SK-N-SH (cell line): Measurements from ENCODE around the gene MTMR8. TPM values are rescaled to one million over a fixed set of nuclear protein-coding genes. Genes with fewer than 3 reads are reported as not detected.
A peak's percentile ranks its signal among the peaks of the same experiment; 100 is the strongest.
"Not testable (repeated sequence)": the region's sequence is repeated elsewhere in the genome, so short reads cannot be mapped to it uniquely, and the experiment has no call there.

ENCODE experiments used
- CTCF ChIA-PET: fragments of 300-600, 350-600 bp; formaldehyde crosslinking; extraction: SDS; loops from one replicate; lab custom pipeline; 2021; lab: Yijun Ruan, JAX
- POLR2A ChIA-PET: fragments of 350-600 bp; sonication (Branson Sonifier 250); formaldehyde crosslinking; extraction: SDS; loops from one replicate; lab custom pipeline; 2020; ENCODE audit warnings: antibody characterized with exemption, inconsistent platforms; lab: Yijun Ruan, JAX
- DNase-seq: peaks from one replicate; pipeline ENCODE4 v3.0.0; 2012
- H2AFZ ChIP-seq: fragments of 200-600 bp; sonication (generic); 2 replicates; pipeline ENCODE4 v1.8.1; 2016; ENCODE audit warnings: antibody characterized with exemption, mild to moderate bottlenecking, low read depth
- H3F3A ChIP-seq: fragments of 200-600 bp; sonication (generic); replicated peaks from 2 replicates; pipeline ENCODE3; 2016; ENCODE audit warnings: antibody characterized with exemption, mild to moderate bottlenecking; ENCODE audit not compliant: insufficient read depth
- H3K27ac ChIP-seq, 2 experiments: fragments of 200-500 bp in 1 of 2; fragments of 200-600 bp in 1 of 2; sonication (Bioruptor generic) in 1 of 2; sonication (generic), shearing (Covaris generic) in 1 of 2; 2 replicates each; pipeline versions ENCODE4 v1.5.1 to v1.6.1; 2014 to 2016; ENCODE audit warnings: low read depth in 2 of 2, inconsistent platforms in 1 of 2, low read length in 1 of 2, mild to moderate bottlenecking in 1 of 2, mixed read lengths in 1 of 2
- H3K27me3 ChIP-seq: fragments of 200-600 bp; sonication (generic), shearing (Covaris generic); 2 replicates; pipeline ENCODE4 v1.6.1; 2016; ENCODE audit warnings: mixed run types; ENCODE audit not compliant: insufficient read depth
- H3K36me3 ChIP-seq, 2 experiments: fragments of 200-500 bp in 1 of 2; fragments of 200-600 bp in 1 of 2; sonication (Bioruptor generic) in 1 of 2; sonication (generic) in 1 of 2; replicated peaks in 1 of 2; 2 replicates each; pipeline versions ENCODE3 to v1.5.1; 2014 to 2016; ENCODE audit warnings: low read length in 1 of 2, mild to moderate bottlenecking in 1 of 2; ENCODE audit not compliant: insufficient read depth in 2 of 2, control insufficient read depth in 1 of 2
- H3K4me1 ChIP-seq, 2 experiments: fragments of 200-500 bp in 1 of 2; fragments of 200-600 bp in 1 of 2; sonication (Bioruptor generic) in 1 of 2; sonication (generic), shearing (Covaris generic) in 1 of 2; 2 replicates each; pipeline versions ENCODE4 v1.5.1 to v1.6.1; 2014 to 2016; ENCODE audit warnings: low read depth in 1 of 2, low read length in 1 of 2, mixed run types in 1 of 2; ENCODE audit not compliant: insufficient read depth in 2 of 2, control insufficient read depth in 1 of 2
- H3K4me2 ChIP-seq: fragments of 200-600 bp; sonication (generic), shearing (Covaris generic); 2 replicates; pipeline ENCODE4 v1.6.1; 2017; ENCODE audit warnings: mixed run types
- H3K4me3 ChIP-seq, 2 experiments: fragments of 200-500 bp in 1 of 2; fragments of 200-600 bp in 1 of 2; sonication (Bioruptor generic) in 1 of 2; sonication (generic), shearing (Covaris generic) in 1 of 2; 2 replicates each; pipeline versions ENCODE4 v1.5.1 to v1.8.1; 2014 to 2016; ENCODE audit warnings: low read depth in 2 of 2, inconsistent platforms in 1 of 2, low read length in 1 of 2, mild to moderate bottlenecking in 1 of 2, mixed read lengths in 1 of 2, moderate library complexity in 1 of 2
- H3K79me2 ChIP-seq: fragments of 200-600 bp; sonication (generic); 2 replicates; pipeline ENCODE4 v1.8.1; 2017; ENCODE audit warnings: mild to moderate bottlenecking; ENCODE audit not compliant: insufficient read depth
- H3K9ac ChIP-seq: fragments of 200-600 bp; sonication (generic); 2 replicates; pipeline ENCODE4 v1.6.1; 2017; ENCODE audit warnings: mixed run types
- H3K9me2 ChIP-seq: fragments of 200-600 bp; sonication (generic); 2 replicates; pipeline ENCODE4 v1.6.1; 2017; ENCODE audit warnings: mixed run types
- H3K9me3 ChIP-seq: fragments of 200-600 bp; sonication (generic); 2 replicates; pipeline ENCODE4 v1.6.1; 2017; ENCODE audit warnings: mixed run types, mild to moderate bottlenecking, moderate library complexity
- H4K20me1 ChIP-seq: fragments of 200-600 bp; sonication (generic); 2 replicates; pipeline ENCODE4 v1.6.1; 2017; ENCODE audit warnings: mild to moderate bottlenecking, mixed run types; ENCODE audit not compliant: insufficient read depth
- JUND ChIP-seq: IDR thresholded peaks from 2 replicates; pipeline ENCODE4 v1.4.0; 2012
- MAX ChIP-seq: IDR thresholded peaks from 2 replicates; pipeline ENCODE4 v1.4.0; 2012; ENCODE audit warnings: low read depth
- NRF1 ChIP-seq: IDR thresholded peaks from 2 replicates; pipeline ENCODE4 v1.6.1; 2012; ENCODE audit warnings: low read depth, mild to moderate bottlenecking, low read length
- RAD21 ChIP-seq: IDR thresholded peaks from 2 replicates; pipeline ENCODE4 v1.6.1; 2012; ENCODE audit warnings: mild to moderate bottlenecking, low read length
- RCOR1 ChIP-seq: fragments of 150-350 bp; IDR thresholded peaks from 2 replicates; pipeline ENCODE4 v1.6.1; 2017; ENCODE audit warnings: antibody characterized with exemption, low read length
- WGBS: methylation state at CpG from one replicate; pipeline ENCODE4 v1.1.6; 2017; ENCODE audit warnings: low lambda C conversion rate; 5-methylcytosine and 5-hydroxymethylcytosine counted together
- polyA plus RNA-seq, 3 experiments: library from polyadenylated mRNA; depleted of rRNA; stranded (reverse); fragments of >200 nt; gene quantifications; 2 replicates each; pipeline ENCODE4 v1.2.3, GENCODE V29; 2012
- TF ChIP-seq, protein P1 (sequence below): fragments of 150-350 bp; IDR thresholded peaks from 2 replicates; pipeline ENCODE4 v1.6.1; 2017; ENCODE audit warnings: antibody characterized with exemption, low read length, low read depth, borderline replicate concordance

MTMR8 gene
- polyA plus RNA-seq, 1 of the 3 experiments (the other 2 are of a cell fraction) = 0.35 TPM

DNA sequence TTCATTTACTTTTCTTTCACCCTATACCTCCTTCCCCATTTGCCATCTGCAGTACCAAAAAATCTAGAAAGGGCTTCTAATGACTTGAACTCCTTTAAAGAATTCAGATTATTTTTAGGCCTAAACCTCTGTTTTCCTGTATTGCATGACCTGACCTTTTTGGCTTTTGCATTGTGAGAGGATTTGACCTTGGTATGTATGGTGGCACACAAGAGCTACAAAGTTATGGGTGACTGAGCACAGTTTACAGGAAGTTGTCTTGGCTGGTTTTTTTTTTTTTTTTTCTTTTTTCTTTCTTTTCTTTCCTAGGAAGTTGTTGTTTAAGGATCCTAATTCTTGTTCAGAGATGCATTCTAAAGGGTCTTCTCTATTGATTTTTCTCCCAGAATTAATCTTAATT is 32.0 kb upstream of the MTMR8 start (continued):
- TF ChIP-seq, protein P1, sequence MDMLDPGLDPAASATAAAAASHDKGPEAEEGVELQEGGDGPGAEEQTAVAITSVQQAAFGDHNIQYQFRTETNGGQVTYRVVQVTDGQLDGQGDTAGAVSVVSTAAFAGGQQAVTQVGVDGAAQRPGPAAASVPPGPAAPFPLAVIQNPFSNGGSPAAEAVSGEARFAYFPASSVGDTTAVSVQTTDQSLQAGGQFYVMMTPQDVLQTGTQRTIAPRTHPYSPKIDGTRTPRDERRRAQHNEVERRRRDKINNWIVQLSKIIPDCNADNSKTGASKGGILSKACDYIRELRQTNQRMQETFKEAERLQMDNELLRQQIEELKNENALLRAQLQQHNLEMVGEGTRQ = no peak

DNA sequence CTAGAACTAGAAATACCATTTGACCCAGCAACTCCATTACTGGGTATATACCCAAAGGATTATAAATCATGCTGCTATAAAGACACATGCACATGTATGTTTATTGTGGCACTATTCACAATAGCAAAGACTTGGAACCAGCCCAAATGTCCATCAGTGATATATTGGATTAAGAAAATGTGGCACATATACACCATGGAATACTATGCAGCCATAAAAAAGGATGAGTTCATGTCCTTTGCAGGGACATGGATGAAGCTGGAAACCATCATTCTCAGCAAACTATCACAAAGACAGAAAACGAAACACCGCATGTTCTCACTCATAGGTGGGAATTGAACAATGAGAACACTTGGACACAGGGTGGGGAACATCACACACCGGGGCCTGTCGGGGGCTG is 14.5 kb upstream of the MTMR8 start:
- H3F3A ChIP-seq, H4K20me1 ChIP-seq, H3K27ac ChIP-seq, POLR2A ChIA-PET, H3K4me2 ChIP-seq, H3K79me2 ChIP-seq, CTCF ChIA-PET, H3K36me3 ChIP-seq, H3K9me2 ChIP-seq, H3K9me3 ChIP-seq, H3K9ac ChIP-seq, DNase-seq, H3K4me3 ChIP-seq, H2AFZ ChIP-seq, H3K4me1 ChIP-seq, H3K27me3 ChIP-seq: not testable (repeated sequence)
- WGBS = 37% methylated on average over 4 of the region's 4 CpGs

GRCh38 chrX:64398088-64398487 is 2.8 kb upstream of the MTMR8 start:
- TF ChIP-seq JUND (no peak), NRF1 (no peak)
- TF ChIP-seq, protein P1 = no peak
- TF ChIP-seq, all 33 proteins: peak for 0
- ChIA-PET POLR2A (no interaction called here), CTCF (no interaction called here)
- DNase-seq = no peak
- H3K9ac ChIP-seq = no peak overlapping the region
- H3F3A ChIP-seq = no peaks in the 10 kb centered on the region
- H3K36me3 ChIP-seq = no peaks in the 10 kb centered on the region
- H3K4me2 ChIP-seq = no peak overlapping the region
- WGBS = 16% methylated on average over 1 of the region's 1 CpG
- no peak overlapping the region for H3K27ac ChIP-seq
- H3K27me3 ChIP-seq = no peaks in the 10 kb centered on the region
- H3K4me1 ChIP-seq = no peaks in the 10 kb centered on the region; a peak in 1 of 4 replicates
- H3K4me3 ChIP-seq = no peak overlapping the region
- H3K9me2 ChIP-seq = no peaks in the 10 kb centered on the region
- no peaks in the 10 kb centered on the region for H3K9me3 ChIP-seq
- no peaks in the 10 kb centered on the region for H3K79me2 ChIP-seq
- no peak overlapping the region for H2AFZ ChIP-seq
- no peaks in the 10 kb centered on the region for H4K20me1 ChIP-seq

DNA sequence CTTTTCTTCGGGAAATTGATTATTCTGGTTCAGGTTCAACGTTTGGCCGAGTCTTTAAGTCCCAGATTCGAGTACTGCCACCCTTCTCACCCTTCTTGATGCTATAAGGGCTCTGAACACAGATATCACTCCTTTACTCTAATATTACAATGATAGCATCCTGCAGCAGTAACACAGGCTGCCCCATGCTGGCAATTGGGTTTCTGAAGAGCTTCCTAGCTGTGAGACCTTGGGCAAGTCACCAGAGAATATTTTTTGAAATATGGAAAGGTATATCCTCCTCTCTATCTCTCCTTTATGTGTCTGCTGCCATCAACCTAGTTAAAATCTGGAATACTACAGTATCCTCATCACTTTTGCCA is 297 bp upstream of the MTMR8 start:
- no peaks in the 10 kb centered on the region for H3K27me3 ChIP-seq
- H3K9me2 ChIP-seq = no peaks in the 10 kb centered on the region
- POLR2A ChIA-PET = no interaction called here
- H3K4me1 ChIP-seq = no peaks in the 10 kb centered on the region; a peak in 1 of 4 replicates
- no peaks in the 10 kb centered on the region for H4K20me1 ChIP-seq
- no peak for DNase-seq
- H3F3A ChIP-seq = no peaks in the 10 kb centered on the region
- peak overlapping the region; percentile 62; a peak in 3 of 4 replicates for H3K4me3 ChIP-seq
- H3K4me2 ChIP-seq = peak overlapping the region; percentile 74
- no peak overlapping the region for H3K27ac ChIP-seq
- CTCF ChIA-PET = no interaction called here
- H3K79me2 ChIP-seq = no peaks in the 10 kb centered on the region
- H3K36me3 ChIP-seq = no peaks in the 10 kb centered on the region
- 0% methylated on average over 4 of the region's 4 CpGs for WGBS
- no peak overlapping the region for H3K9ac ChIP-seq
- peak overlapping the region; percentile 88 for H2AFZ ChIP-seq
- H3K9me3 ChIP-seq = no peaks in the 10 kb centered on the region
- no peak for TF ChIP-seq RCOR1
- no peak for TF ChIP-seq RAD21
- TF ChIP-seq MAX = no peak
